ENCODE data around the gene PCYT1B.
"Not testable (repeated sequence)": the region's sequence is repeated elsewhere in the genome, so short reads cannot be mapped to it uniquely, and the experiment has no call there.

Gene PCYT1B

GRCh38 chrX:24643116-24643515 lies 4.0 kb downstream of the PCYT1B start:
- Histone ChIP-seq H3K9me3 (ENCODE audit: control insufficient read depth, low read length) (no peaks in the 10 kb centered on the region), H3K4me3 (ENCODE audit: low read length) (no peak overlapping the region), H3K4me1 (ENCODE audit: control insufficient read depth, insufficient read depth, low read length) (no peaks in the 10 kb centered on the region), H3K27me3 (replicated peaks; ENCODE audit: control insufficient read depth, insufficient read depth, low read length) (peaks cover 61% of the 10 kb centered on the region), H3K9ac (ENCODE audit: low read length) (no peak overlapping the region), H3K36me3 (ENCODE audit: control insufficient read depth, insufficient read depth, low read length, severe bottlenecking) (no peaks in the 10 kb centered on the region)
- no peak for DNase-seq (ENCODE audit: low read depth)

- peaks cover 2% of the 10 kb centered on the region for H3K27me3 ChIP-seq (replicated peaks; ENCODE audit: control insufficient read depth, insufficient read depth, low read length)
- H3K4me3 ChIP-seq (ENCODE audit: low read length) = no peak overlapping the region
- H3K9me3 ChIP-seq (ENCODE audit: control insufficient read depth, low read length) = no peaks in the 10 kb centered on the region
- no peak overlapping the region for H3K9ac ChIP-seq (ENCODE audit: low read length)
- no peaks in the 10 kb centered on the region for H3K36me3 ChIP-seq (ENCODE audit: control insufficient read depth, insufficient read depth, low read length, severe bottlenecking)
- no peak for DNase-seq (ENCODE audit: low read depth)
- H3K4me1 ChIP-seq (ENCODE audit: control insufficient read depth, insufficient read depth, low read length) = no peaks in the 10 kb centered on the region
Measured at GRCh38 chrX:24629701-24630100, 17.4 kb downstream of the PCYT1B start.

DNA sequence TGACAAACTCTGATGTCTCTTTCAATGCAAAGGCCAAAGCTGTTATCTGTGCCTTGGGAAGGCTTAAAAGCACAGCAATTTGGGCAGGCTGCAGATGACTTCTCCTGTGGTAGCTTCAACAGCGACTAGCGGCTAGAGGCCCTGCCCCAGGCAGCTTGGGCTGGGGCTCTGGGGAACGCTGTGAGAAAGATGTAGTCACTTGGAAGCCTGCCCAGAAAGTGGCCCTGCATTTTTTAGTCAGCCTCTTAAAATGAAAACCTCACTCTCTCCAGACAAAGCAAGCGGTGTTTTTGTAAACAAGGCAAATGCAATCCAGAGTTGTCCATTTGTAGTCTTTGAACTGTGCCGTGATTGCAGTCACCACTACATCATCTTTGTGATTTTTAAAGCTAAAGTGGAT lies 27.5 kb downstream of the PCYT1B start:
- no peaks in the 10 kb centered on the region for H3K36me3 ChIP-seq (ENCODE audit: control insufficient read depth, insufficient read depth, low read length, severe bottlenecking)
- no peaks in the 10 kb centered on the region for H3K4me1 ChIP-seq (ENCODE audit: control insufficient read depth, insufficient read depth, low read length)
- no peak overlapping the region for H3K9ac ChIP-seq (ENCODE audit: low read length)
- peaks cover 10% of the 10 kb centered on the region for H3K27me3 ChIP-seq (replicated peaks; ENCODE audit: control insufficient read depth, insufficient read depth, low read length)
- H3K4me3 ChIP-seq (ENCODE audit: low read length) = no peak overlapping the region
- no peaks in the 10 kb centered on the region for H3K9me3 ChIP-seq (ENCODE audit: control insufficient read depth, low read length)
- DNase-seq (ENCODE audit: low read depth) = peak; percentile 71

GRCh38 chrX:24610516-24610915 lies 36.6 kb downstream of the PCYT1B start:
- peaks cover 15% of the 10 kb centered on the region for H3K27me3 ChIP-seq (replicated peaks; ENCODE audit: control insufficient read depth, insufficient read depth, low read length)
- H3K4me3 ChIP-seq (ENCODE audit: low read length) = no peak overlapping the region
- no peaks in the 10 kb centered on the region for H3K9me3 ChIP-seq (ENCODE audit: control insufficient read depth, low read length)
- H3K9ac ChIP-seq (ENCODE audit: low read length) = no peak overlapping the region
- DNase-seq (ENCODE audit: low read depth) = no peak
- H3K36me3 ChIP-seq (ENCODE audit: control insufficient read depth, insufficient read depth, low read length, severe bottlenecking) = no peaks in the 10 kb centered on the region
- H3K4me1 ChIP-seq (ENCODE audit: control insufficient read depth, insufficient read depth, low read length) = peaks cover 15% of the 10 kb centered on the region

DNA sequence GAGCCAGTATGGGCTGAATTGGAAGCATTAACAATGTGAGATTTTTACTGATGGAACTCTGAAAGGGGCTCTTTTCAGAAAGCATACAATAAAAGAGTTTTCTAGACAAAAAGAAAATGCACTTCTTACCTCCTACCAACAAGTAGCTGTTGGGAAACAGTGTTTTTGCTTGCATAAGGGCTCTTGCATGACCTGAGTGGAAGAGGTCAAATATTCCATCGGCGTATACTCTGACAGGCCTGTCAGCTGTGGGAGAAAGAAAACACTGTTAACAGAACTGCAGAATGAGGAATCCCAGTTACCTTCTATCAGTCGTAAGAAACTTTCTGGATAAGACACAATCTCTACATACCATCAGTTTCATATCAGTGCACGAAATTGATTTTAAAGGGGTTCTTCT lies 39.5 kb downstream of the PCYT1B start:
- H3K9ac ChIP-seq (ENCODE audit: low read length) = no peak overlapping the region
- H3K4me1 ChIP-seq (ENCODE audit: control insufficient read depth, insufficient read depth, low read length) = peaks cover 15% of the 10 kb centered on the region
- no peak for DNase-seq (ENCODE audit: low read depth)
- H3K9me3 ChIP-seq (ENCODE audit: control insufficient read depth, low read length) = no peaks in the 10 kb centered on the region
- peaks cover 17% of the 10 kb centered on the region for H3K27me3 ChIP-seq (replicated peaks; ENCODE audit: control insufficient read depth, insufficient read depth, low read length)
- H3K36me3 ChIP-seq (ENCODE audit: control insufficient read depth, insufficient read depth, low read length, severe bottlenecking) = no peaks in the 10 kb centered on the region
- no peak overlapping the region for H3K4me3 ChIP-seq (ENCODE audit: low read length)

- Histone ChIP-seq H3K4me1 (ENCODE audit: control insufficient read depth, insufficient read depth, low read length) (peaks cover 15% of the 10 kb centered on the region), H3K27me3 (replicated peaks; ENCODE audit: control insufficient read depth, insufficient read depth, low read length) (peaks cover 12% of the 10 kb centered on the region)
- H3K4me3 ChIP-seq (ENCODE audit: low read length); H3K36me3 ChIP-seq (ENCODE audit: control insufficient read depth, insufficient read depth, low read length, severe bottlenecking); DNase-seq (ENCODE audit: low read depth); H3K9me3 ChIP-seq (ENCODE audit: control insufficient read depth, low read length); H3K9ac ChIP-seq (ENCODE audit: low read length): not testable (repeated sequence)
Measured at GRCh38 chrX:24605941-24606340, 41.2 kb downstream of the PCYT1B start.

GRCh38 chrX:24603191-24603590 lies 44.0 kb downstream of the PCYT1B start:
- Histone ChIP-seq H3K4me1 (ENCODE audit: control insufficient read depth, insufficient read depth, low read length) (peaks cover 15% of the 10 kb centered on the region), H3K9me3 (ENCODE audit: control insufficient read depth, low read length) (no peaks in the 10 kb centered on the region), H3K36me3 (ENCODE audit: control insufficient read depth, insufficient read depth, low read length, severe bottlenecking) (no peaks in the 10 kb centered on the region), H3K4me3 (ENCODE audit: low read length) (no peak overlapping the region), H3K9ac (ENCODE audit: low read length) (no peak overlapping the region), H3K27me3 (replicated peaks; ENCODE audit: control insufficient read depth, insufficient read depth, low read length) (peaks cover 16% of the 10 kb centered on the region)
- DNase-seq (ENCODE audit: low read depth) = no peak

DNA sequence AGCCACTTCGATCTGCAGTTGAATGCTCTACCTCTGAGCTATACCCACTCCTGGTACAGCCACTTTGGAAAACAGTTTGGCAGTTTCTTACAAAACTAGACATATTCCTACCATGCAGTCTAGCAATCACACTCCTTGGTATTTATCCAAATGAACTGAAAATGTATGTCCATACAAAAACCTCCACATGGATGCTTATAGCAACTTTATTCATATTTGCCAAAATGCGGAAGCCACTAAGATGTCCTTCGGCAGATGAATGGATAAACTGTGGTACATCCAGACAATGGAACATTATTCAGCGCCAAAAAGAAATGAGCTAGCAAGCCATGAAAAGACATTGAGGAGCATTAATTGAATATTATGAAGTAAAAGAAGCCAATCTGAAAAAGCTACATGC lies 45.3 kb downstream of the PCYT1B start:
- H3K4me3 ChIP-seq (ENCODE audit: low read length) = no peak overlapping the region
- H3K27me3 ChIP-seq (replicated peaks; ENCODE audit: control insufficient read depth, insufficient read depth, low read length) = peaks cover 12% of the 10 kb centered on the region
- H3K4me1 ChIP-seq (ENCODE audit: control insufficient read depth, insufficient read depth, low read length) = peaks cover 4% of the 10 kb centered on the region
- no peak overlapping the region for H3K9ac ChIP-seq (ENCODE audit: low read length)
- H3K9me3 ChIP-seq (ENCODE audit: control insufficient read depth, low read length) = no peaks in the 10 kb centered on the region
- no peak for DNase-seq (ENCODE audit: low read depth)
- no peaks in the 10 kb centered on the region for H3K36me3 ChIP-seq (ENCODE audit: control insufficient read depth, insufficient read depth, low read length, severe bottlenecking)

GRCh38 chrX:24594501-24594900 lies 52.6 kb downstream of the PCYT1B start:
- no peak for DNase-seq (ENCODE audit: low read depth)
- no peak overlapping the region for H3K4me3 ChIP-seq (ENCODE audit: low read length)
- H3K27me3 ChIP-seq (replicated peaks; ENCODE audit: control insufficient read depth, insufficient read depth, low read length) = peaks cover 17% of the 10 kb centered on the region
- no peaks in the 10 kb centered on the region for H3K36me3 ChIP-seq (ENCODE audit: control insufficient read depth, insufficient read depth, low read length, severe bottlenecking)
- no peak overlapping the region for H3K9ac ChIP-seq (ENCODE audit: low read length)
- H3K9me3 ChIP-seq (ENCODE audit: control insufficient read depth, low read length) = no peaks in the 10 kb centered on the region
- no peaks in the 10 kb centered on the region for H3K4me1 ChIP-seq (ENCODE audit: control insufficient read depth, insufficient read depth, low read length)

DNA sequence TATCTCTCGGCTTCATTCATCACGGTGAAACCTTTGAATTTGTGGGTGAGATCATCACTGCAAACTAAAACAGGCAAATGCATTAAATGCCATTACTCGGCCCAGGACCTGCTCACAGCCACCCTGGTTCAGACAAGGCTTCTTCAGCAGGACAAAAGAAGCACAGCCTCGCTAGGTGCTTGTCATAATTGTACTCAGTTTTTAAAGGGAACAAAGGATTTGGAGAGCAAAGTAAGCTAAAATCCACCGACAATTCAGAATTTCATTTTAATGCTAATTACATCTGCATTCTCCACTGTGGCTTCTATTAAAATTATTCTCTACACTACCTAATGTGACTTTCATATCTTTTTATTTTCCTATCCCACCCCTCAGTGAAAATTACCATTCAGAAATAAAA lies 57.0 kb downstream of the PCYT1B start:
- Histone ChIP-seq H3K36me3 (ENCODE audit: control insufficient read depth, insufficient read depth, low read length, severe bottlenecking) (no peaks in the 10 kb centered on the region), H3K27me3 (replicated peaks; ENCODE audit: control insufficient read depth, insufficient read depth, low read length) (peaks cover 16% of the 10 kb centered on the region), H3K4me1 (ENCODE audit: control insufficient read depth, insufficient read depth, low read length) (no peaks in the 10 kb centered on the region), H3K9me3 (ENCODE audit: control insufficient read depth, low read length) (no peaks in the 10 kb centered on the region), H3K4me3 (ENCODE audit: low read length) (no peak overlapping the region), H3K9ac (ENCODE audit: low read length) (no peak overlapping the region)
- DNase-seq (ENCODE audit: low read depth) = no peak

- Histone ChIP-seq H3K4me1 (ENCODE audit: control insufficient read depth, insufficient read depth, low read length) (no peaks in the 10 kb centered on the region), H3K36me3 (ENCODE audit: control insufficient read depth, insufficient read depth, low read length, severe bottlenecking) (no peaks in the 10 kb centered on the region), H3K27me3 (replicated peaks; ENCODE audit: control insufficient read depth, insufficient read depth, low read length) (peaks cover 33% of the 10 kb centered on the region), H3K9ac (ENCODE audit: low read length) (no peak overlapping the region), H3K4me3 (ENCODE audit: low read length) (no peak overlapping the region), H3K9me3 (ENCODE audit: control insufficient read depth, low read length) (no peaks in the 10 kb centered on the region)
- no peak for DNase-seq (ENCODE audit: low read depth)
Measured at GRCh38 chrX:24577091-24577490, 70.1 kb downstream of the PCYT1B start.

- Histone ChIP-seq H3K4me3 (ENCODE audit: low read length) (no peak overlapping the region), H3K36me3 (ENCODE audit: control insufficient read depth, insufficient read depth, low read length, severe bottlenecking) (no peaks in the 10 kb centered on the region), H3K4me1 (ENCODE audit: control insufficient read depth, insufficient read depth, low read length) (no peaks in the 10 kb centered on the region), H3K27me3 (replicated peaks; ENCODE audit: control insufficient read depth, insufficient read depth, low read length) (peaks cover 17% of the 10 kb centered on the region), H3K9ac (ENCODE audit: low read length) (no peak overlapping the region), H3K9me3 (ENCODE audit: control insufficient read depth, low read length) (no peaks in the 10 kb centered on the region)
- no peak for DNase-seq (ENCODE audit: low read depth)
Measured at GRCh38 chrX:24575496-24575895, 71.7 kb downstream of the PCYT1B start.
